Vagina (tissue), 2 donors: ENCODE results near the gene EPB41L5.

Experiments
- POLR2A ChIP-seq, 2 donors: fragments of 450-650 bp; IDR thresholded peaks; one replicate each; pipeline ENCODE4 v1.6.1; 2017; ENCODE audit warnings: antibody characterized with exemption in 2 of 2, mild to moderate bottlenecking in 2 of 2, moderate library complexity in 2 of 2
- TF ChIP-seq, protein P1 (sequence below), 3 experiments: fragments of 450-650 bp in 2 of 3; fragments of 200-600 bp in 1 of 3; sonication (generic) in 1 of 3; IDR thresholded peaks; one replicate each; pipeline ENCODE4 v1.5.1; 2017 to 2019; ENCODE audit warnings: antibody characterized with exemption in 3 of 3, mild to moderate bottlenecking in 2 of 3, moderate library complexity in 2 of 3

GRCh38 chr2:120004254-120004653 is 8.6 kb upstream of the EPB41L5 start:
- TF ChIP-seq POLR2A (IDR thresholded peaks at IDR 0.05), result no peak
- TF ChIP-seq, protein P1, sequence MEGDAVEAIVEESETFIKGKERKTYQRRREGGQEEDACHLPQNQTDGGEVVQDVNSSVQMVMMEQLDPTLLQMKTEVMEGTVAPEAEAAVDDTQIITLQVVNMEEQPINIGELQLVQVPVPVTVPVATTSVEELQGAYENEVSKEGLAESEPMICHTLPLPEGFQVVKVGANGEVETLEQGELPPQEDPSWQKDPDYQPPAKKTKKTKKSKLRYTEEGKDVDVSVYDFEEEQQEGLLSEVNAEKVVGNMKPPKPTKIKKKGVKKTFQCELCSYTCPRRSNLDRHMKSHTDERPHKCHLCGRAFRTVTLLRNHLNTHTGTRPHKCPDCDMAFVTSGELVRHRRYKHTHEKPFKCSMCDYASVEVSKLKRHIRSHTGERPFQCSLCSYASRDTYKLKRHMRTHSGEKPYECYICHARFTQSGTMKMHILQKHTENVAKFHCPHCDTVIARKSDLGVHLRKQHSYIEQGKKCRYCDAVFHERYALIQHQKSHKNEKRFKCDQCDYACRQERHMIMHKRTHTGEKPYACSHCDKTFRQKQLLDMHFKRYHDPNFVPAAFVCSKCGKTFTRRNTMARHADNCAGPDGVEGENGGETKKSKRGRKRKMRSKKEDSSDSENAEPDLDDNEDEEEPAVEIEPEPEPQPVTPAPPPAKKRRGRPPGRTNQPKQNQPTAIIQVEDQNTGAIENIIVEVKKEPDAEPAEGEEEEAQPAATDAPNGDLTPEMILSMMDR (IDR thresholded peaks at IDR 0.05), result no peak
